Adipose tissue (tissue), 3 donors: Measurements from ENCODE around the gene MSH3. TPM values are rescaled to one million over a fixed set of nuclear protein-coding genes. Genes with fewer than 3 reads are reported as not detected.
"Not testable (repeated sequence)": the region's sequence is repeated elsewhere in the genome, so short reads cannot be mapped to it uniquely, and the experiment has no call there.

Experiments
- H3K27ac ChIP-seq: one replicate; pipeline ENCODE4 v1.5.1; 2013; ENCODE audit warnings: low read depth, low read length
- WGBS, 3 donors: extraction: QIAGEN DNeasy Blood & Tissue Kit; methylation state at CpG; one replicate each; pipeline ENCODE4 v1.1.7; 2013; 5-methylcytosine and 5-hydroxymethylcytosine counted together
- polyA plus RNA-seq, 3 donors: library from polyadenylated mRNA; stranded (reverse); fragments of 200-250 nt; gene quantifications; one replicate each; pipeline ENCODE4 v1.2.3, GENCODE V29; 2013
- donor health status: healthy with polysubstance abuse.
- donor health status: Bipolar disorder and iron deficiency.
- donor health status: healthy.

Gene MSH3
- polyA plus RNA-seq, 3 donors = 4.5 to 6.1 (median 5.1) TPM

- WGBS, 3 donors = 83 to 93% (median 86%) methylated on average over 1 of the region's 1 CpG
- no peak overlapping the region for H3K27ac ChIP-seq
Measured at GRCh38 chr5:80864109-80864508, 209.7 kb downstream of the MSH3 start.

- H3K27ac ChIP-seq = no peak overlapping the region
- 89 to 90% (median 89%) methylated on average over 3 of the region's 3 CpGs for WGBS, 3 donors
Measured at GRCh38 chr5:80864706-80865435, 210.4 kb downstream of the MSH3 start.

- no peak overlapping the region for H3K27ac ChIP-seq
- WGBS, 3 donors = 89 to 98% (median 94%) methylated on average over 2 of the region's 2 CpGs
Measured at GRCh38 chr5:80865551-80865950, 211.1 kb downstream of the MSH3 start.

- no peak overlapping the region for H3K27ac ChIP-seq
- 57 to 88% (median 66%) methylated on average over 2 of the region's 2 CpGs for WGBS, 3 donors
Measured at GRCh38 chr5:80866371-80866770, 211.9 kb downstream of the MSH3 start.

GRCh38 chr5:80867233-80867632 is 212.8 kb downstream of the MSH3 start:
- H3K27ac ChIP-seq = no peak overlapping the region

- H3K27ac ChIP-seq = no peak overlapping the region
- 51 to 70% (median 63%) methylated on average over 3 of the region's 3 CpGs for WGBS, 3 donors
Measured at GRCh38 chr5:80870442-80870841, 216.0 kb downstream of the MSH3 start.

- H3K27ac ChIP-seq = no peak overlapping the region
- WGBS, 3 donors = 88 to 91% (median 90%) methylated on average over 4 of the region's 4 CpGs
Measured at GRCh38 chr5:80871541-80871961, 217.1 kb downstream of the MSH3 start.

- WGBS, 3 donors = 81 to 84% (median 83%) methylated on average over 2 of the region's 2 CpGs
Measured at GRCh38 chr5:80874162-80874561, 219.7 kb downstream of the MSH3 start.

GRCh38 chr5:80877592-80877991 is 223.1 kb downstream of the MSH3 start:
- WGBS, 3 donors = 89 to 95% (median 90%) methylated on average over 3 of the region's 3 CpGs
- H3K27ac ChIP-seq = no peak overlapping the region

More at GRCh38 chr5:80874162-80874561, 219.7 kb downstream of the MSH3 start:
- no peak overlapping the region for H3K27ac ChIP-seq

GRCh38 chr5:80881726-80882125 is 227.3 kb downstream of the MSH3 start:
- WGBS, 3 donors = 92 to 97% (median 94%) methylated on average over 4 of the region's 4 CpGs

GRCh38 chr5:80883390-80883789 is 228.9 kb downstream of the MSH3 start:
- whole genome bisulfite sequencing, 3 donors = 95 to 98% (median 97%) methylated on average over 3 of the region's 3 CpGs
- H3K27ac ChIP-seq = not testable (repeated sequence)

More at GRCh38 chr5:80881726-80882125, 227.3 kb downstream of the MSH3 start:
- no peak overlapping the region for H3K27ac ChIP-seq

GRCh38 chr5:80884086-80884813 is 229.8 kb downstream of the MSH3 start:
- WGBS, 3 donors = 77 to 97% (median 91%) methylated on average over 3 of the region's 3 CpGs

GRCh38 chr5:80884929-80885328 is 230.5 kb downstream of the MSH3 start:
- 88 to 93% (median 90%) methylated on average over 1 of the region's 1 CpG for WGBS, 3 donors

More at GRCh38 chr5:80884086-80884813, 229.8 kb downstream of the MSH3 start:
- no peak overlapping the region for H3K27ac ChIP-seq

GRCh38 chr5:80885396-80886000 is 231.0 kb downstream of the MSH3 start:
- no peak overlapping the region for H3K27ac ChIP-seq

More at GRCh38 chr5:80884929-80885328, 230.5 kb downstream of the MSH3 start:
- no peak overlapping the region for H3K27ac ChIP-seq

- WGBS, 3 donors = 79 to 88% (median 83%) methylated on average over 3 of the region's 3 CpGs
- no peak overlapping the region for H3K27ac ChIP-seq
Measured at GRCh38 chr5:80894083-80894482, 239.6 kb downstream of the MSH3 start.

- H3K27ac ChIP-seq = no peak overlapping the region
- WGBS, 3 donors = 92 to 97% (median 96%) methylated on average over 2 of the region's 2 CpGs
Measured at GRCh38 chr5:80895523-80895922, 241.1 kb downstream of the MSH3 start.

- WGBS, 3 donors = 89 to 90% (median 89%) methylated on average over 3 of the region's 3 CpGs
- not testable (repeated sequence) for H3K27ac ChIP-seq
Measured at GRCh38 chr5:80902624-80903023, 248.2 kb downstream of the MSH3 start.

- WGBS, 3 donors = 41 to 62% (median 62%) methylated on average over 1 of the region's 1 CpG
- no peak overlapping the region for H3K27ac ChIP-seq
Measured at GRCh38 chr5:80904533-80905187, 250.2 kb downstream of the MSH3 start.

- 97 to 100% (median 100%) methylated on average over 1 of the region's 1 CpG for WGBS, 3 donors
- no peak overlapping the region for H3K27ac ChIP-seq
Measured at GRCh38 chr5:80905405-80905804, 251.0 kb downstream of the MSH3 start.
